Pancreas (tissue), 10 donors: Measurements from ENCODE around the gene MSI2. TPM values are rescaled to one million over a fixed set of nuclear protein-coding genes. Genes with fewer than 3 reads are reported as not detected.

Source experiments
- ATAC-seq, 4 donors: fragments of 200-7000 bp; cut with Tn5 transposase; one replicate each; pipeline versions ENCODE4 v1.8.0 to v1.9.1; 2020; ENCODE audit warnings: mild to moderate bottlenecking in 4 of 4, moderate library complexity in 4 of 4
- DNase-seq, 6 donors: peaks; one replicate each; pipeline ENCODE4 v3.0.0-alpha.2; 2020
- FAIRE-seq: peaks from 2 replicates; lab custom pipeline; 2012; peaks lifted over from hg19 to GRCh38; lab: Jason Lieb, UNC
- H3K27ac ChIP-seq, 4 donors: fragments of 200-600 bp; sonication (generic); 1 replicate in 3 of 4; 2 replicates in 1 of 4; pipeline versions ENCODE4 v1.5.0 to v1.8.0; 2020
- H3K27me3 ChIP-seq, 4 donors: fragments of 200-600 bp; one replicate each; pipeline ENCODE4 v1.8.0; 2021
- H3K36me3 ChIP-seq, 3 donors: fragments of 200-600 bp; sonication (generic) in 1 of 3; one replicate each; pipeline versions ENCODE4 v1.5.0 to v1.8.0; 2020 to 2021
- H3K4me1 ChIP-seq, 3 donors: fragments of 200-600 bp; one replicate each; pipeline ENCODE4 v1.8.0; 2021
- H3K4me3 ChIP-seq, 4 donors: fragments of 200-600 bp; sonication (generic) in 2 of 4; one replicate each; pipeline versions ENCODE4 v1.5.0 to v1.8.0; 2020 to 2021
- H3K9me3 ChIP-seq, 4 donors: fragments of 200-600 bp; one replicate each; pipeline ENCODE4 v1.8.0; 2021
- WGBS, 2 donors: extraction: QIAGEN DNeasy Blood & Tissue Kit; methylation state at CpG; one replicate each; pipeline ENCODE4 v1.1.7; 2013; 5-methylcytosine and 5-hydroxymethylcytosine counted together
- intact Hi-C, 3 donors: fragments of 100-400 bp; cut with DNase I; formaldehyde crosslinking; loops; one replicate each; pipeline versions ENCODE4 v1.11.1 to v1.14.2; 2022
- polyA plus RNA-seq, 2 donors: library from polyadenylated mRNA; stranded (reverse); fragments of 200-250 nt; gene quantifications; one replicate each; pipeline ENCODE4 v1.2.3, GENCODE V29; 2013
- total RNA-seq, 6 donors: library from RNA; stranded (reverse); fragmentation: NEBNext Ultra II Directional in 4 of 6; extraction: Animal tissue kit (Norgen Biotek cat#: 25700) in 4 of 6; gene quantifications; one replicate each; pipeline versions ENCODE4 v1.2.1 to v1.2.4, GENCODE V29; 2021 to 2023
- TF ChIP-seq, protein P1 (sequence below), 4 donors: fragments of 200-600 bp; sonication (generic) in 3 of 4; IDR thresholded peaks; one replicate each; pipeline versions ENCODE4 v1.5.0 to v1.8.0; 2021; ENCODE audit warnings: antibody characterized with exemption in 4 of 4
- donor health status: healthy with polysubstance abuse.
- donor health status: DM: no; HTN: no; CAD: no; lungs with moderate emphysema.
- donor health status: DM: no; HTN: no; CAD: no.
- donor health status: control.
- donor health status: control.
- donor health status: Bipolar disorder and iron deficiency.
- donor health status: DM: yes; HTN: yes; CAD: no.
- donor health status: DM: no; HTN: no; CAD: no.
- donor health status: DM: no; HTN: no; CAD: no.
- donor health status: DM: yes; HTN: yes; CAD: no.

MSI2 gene
- total and polyA plus RNA-seq, 8 donors = 10.4 to 48.9 (median 30.1) TPM

DNA sequence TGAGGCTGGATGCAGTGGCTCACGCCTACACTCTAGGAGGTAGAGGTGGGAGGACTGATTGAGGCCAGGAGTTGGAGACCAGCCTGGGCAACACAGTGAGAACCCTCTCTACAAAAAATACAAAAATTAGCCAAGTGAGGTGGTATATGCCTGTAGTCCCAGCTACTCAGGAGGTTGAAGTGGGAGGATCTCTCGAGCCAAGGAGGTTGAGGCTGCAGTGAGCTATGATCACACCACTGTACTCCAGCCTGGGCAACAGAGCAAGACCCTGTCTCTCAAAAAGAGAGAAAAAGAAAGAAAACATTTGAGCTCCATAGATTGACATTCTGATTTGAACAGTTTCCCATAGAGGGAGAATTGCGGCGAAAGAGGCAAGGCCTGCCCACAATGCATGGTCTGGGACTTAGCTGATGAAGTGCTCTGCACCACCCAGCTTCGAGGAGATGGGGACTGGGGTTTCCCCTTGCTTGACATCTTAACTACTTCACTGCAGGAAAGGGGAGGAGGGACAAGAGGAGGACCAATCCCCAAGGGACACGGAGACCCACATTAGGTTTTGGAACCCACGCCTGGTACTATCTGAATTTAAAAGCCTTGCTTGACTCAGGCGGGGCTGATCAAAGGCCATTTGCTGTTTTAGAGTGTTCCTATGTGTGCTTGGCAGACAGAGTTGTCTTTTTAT, 21.7 kb downstream of the MSI2 start:
- H3K4me3 ChIP-seq = no peak overlapping the region
- no peak overlapping the region for H3K27ac ChIP-seq
- no peaks in the 10 kb centered on the region for H3K4me1 ChIP-seq
- ATAC-seq = no peak
- no peak for DNase-seq
- H3K36me3 ChIP-seq = no peaks in the 10 kb centered on the region
- 89 to 93% methylated on average over 8 of the region's 8 CpGs for WGBS, 2 donors
- TF ChIP-seq, protein P1, sequence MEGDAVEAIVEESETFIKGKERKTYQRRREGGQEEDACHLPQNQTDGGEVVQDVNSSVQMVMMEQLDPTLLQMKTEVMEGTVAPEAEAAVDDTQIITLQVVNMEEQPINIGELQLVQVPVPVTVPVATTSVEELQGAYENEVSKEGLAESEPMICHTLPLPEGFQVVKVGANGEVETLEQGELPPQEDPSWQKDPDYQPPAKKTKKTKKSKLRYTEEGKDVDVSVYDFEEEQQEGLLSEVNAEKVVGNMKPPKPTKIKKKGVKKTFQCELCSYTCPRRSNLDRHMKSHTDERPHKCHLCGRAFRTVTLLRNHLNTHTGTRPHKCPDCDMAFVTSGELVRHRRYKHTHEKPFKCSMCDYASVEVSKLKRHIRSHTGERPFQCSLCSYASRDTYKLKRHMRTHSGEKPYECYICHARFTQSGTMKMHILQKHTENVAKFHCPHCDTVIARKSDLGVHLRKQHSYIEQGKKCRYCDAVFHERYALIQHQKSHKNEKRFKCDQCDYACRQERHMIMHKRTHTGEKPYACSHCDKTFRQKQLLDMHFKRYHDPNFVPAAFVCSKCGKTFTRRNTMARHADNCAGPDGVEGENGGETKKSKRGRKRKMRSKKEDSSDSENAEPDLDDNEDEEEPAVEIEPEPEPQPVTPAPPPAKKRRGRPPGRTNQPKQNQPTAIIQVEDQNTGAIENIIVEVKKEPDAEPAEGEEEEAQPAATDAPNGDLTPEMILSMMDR (IDR thresholded peaks at IDR 0.05) = no peak
- intact Hi-C loops = no loop called here
- no peaks in the 10 kb centered on the region for H3K9me3 ChIP-seq
- H3K27me3 ChIP-seq = no peaks in the 10 kb centered on the region
- FAIRE-seq = no peak

DNA sequence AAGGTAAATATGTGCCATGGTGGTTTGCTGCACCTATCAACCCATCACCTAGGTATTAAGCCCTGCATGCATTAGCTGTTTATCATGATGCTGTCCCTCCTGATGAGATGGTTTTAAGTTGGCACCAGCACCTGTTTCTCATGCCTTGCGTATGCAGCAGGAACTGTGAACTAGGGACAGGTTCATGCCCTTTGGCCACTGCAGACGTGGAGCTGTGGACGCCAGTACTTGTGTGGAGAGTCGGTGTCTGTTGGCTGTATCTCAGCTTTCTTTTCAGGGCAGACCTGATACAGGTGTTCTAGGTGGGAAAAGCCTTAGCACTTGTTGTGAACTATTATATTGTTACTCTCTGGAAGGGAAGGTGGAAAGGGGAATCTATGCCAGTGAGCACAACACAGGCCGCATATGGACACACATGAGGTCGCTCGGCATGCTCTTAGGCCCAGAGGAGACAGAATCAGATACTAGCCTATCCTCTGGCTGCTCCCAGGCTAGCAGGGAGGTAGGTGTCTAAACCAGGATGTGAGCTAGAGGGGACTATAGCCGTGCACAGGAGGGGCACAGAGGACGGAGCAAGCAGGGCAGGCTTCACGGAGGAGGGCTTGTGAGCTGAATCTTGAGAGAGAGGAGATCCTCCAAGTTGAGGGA, 22.5 kb downstream of the MSI2 start:
- ATAC-seq = no peak
- intact Hi-C loops = no loop called here
- 93 to 97% methylated on average over 10 of the region's 10 CpGs for WGBS, 2 donors
- Histone ChIP-seq H3K27ac (no peak overlapping the region), H3K36me3 (no peaks in the 10 kb centered on the region), H3K9me3 (no peaks in the 10 kb centered on the region), H3K27me3 (no peaks in the 10 kb centered on the region), H3K4me3 (no peak overlapping the region), H3K4me1 (no peaks in the 10 kb centered on the region)
- FAIRE-seq = no peak
- TF ChIP-seq, protein P1 (IDR thresholded peaks at IDR 0.05) = no peak
- DNase-seq = no peak

DNA sequence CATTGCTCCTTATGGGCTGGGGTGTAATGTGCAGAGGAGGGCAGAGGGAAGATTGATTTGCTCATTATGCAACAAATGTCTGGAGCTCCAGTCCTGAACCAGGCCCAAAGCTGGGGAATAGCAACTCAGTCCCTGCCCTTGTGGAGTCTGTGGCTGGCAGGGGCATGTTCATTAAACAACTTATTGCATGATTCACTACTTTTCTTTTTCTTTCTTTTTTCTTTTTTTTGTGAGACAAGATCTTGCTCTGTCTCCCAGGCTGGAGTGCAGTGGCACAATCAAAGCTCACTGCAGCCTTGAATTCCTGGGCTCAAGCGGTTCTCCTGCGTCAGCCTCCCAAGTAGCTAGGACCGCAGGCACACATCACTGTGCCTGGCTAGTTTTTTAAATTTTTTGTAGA, 23.1 kb downstream of the MSI2 start:
- 95 to 97% methylated on average over 3 of the region's 3 CpGs for WGBS, 2 donors
- H3K4me1 ChIP-seq = no peaks in the 10 kb centered on the region
- intact Hi-C loops = no loop called here
- H3K4me3 ChIP-seq = no peak overlapping the region
- H3K36me3 ChIP-seq = no peaks in the 10 kb centered on the region
- no peaks in the 10 kb centered on the region for H3K27me3 ChIP-seq
- no peak for DNase-seq
- H3K27ac ChIP-seq = no peak overlapping the region
- FAIRE-seq = no peak
- no peaks in the 10 kb centered on the region for H3K9me3 ChIP-seq
- ATAC-seq = no peak
- TF ChIP-seq, protein P1 (IDR thresholded peaks at IDR 0.05) = no peak

DNA sequence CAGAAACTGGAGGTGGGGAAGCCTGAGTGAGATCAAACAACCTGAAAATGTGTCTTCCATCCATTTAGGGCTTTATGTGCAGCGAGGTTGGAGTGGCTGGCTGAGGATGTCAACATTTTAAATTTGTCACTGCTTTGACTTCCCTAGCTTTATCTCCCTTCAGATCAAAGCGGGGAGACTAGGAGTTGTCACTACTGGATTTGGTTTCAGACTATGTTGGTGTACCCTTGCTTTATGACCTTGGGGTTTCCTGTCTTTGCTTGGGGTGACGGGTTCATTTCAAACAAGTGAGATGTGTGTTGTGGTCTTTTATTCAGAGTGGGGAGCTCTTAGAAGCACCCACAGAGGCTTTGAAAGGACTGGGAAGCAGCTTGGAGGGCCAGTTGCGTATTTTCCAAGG, 25.6 kb downstream of the MSI2 start:
- Histone ChIP-seq H3K4me1 (no peaks in the 10 kb centered on the region), H3K27me3 (no peaks in the 10 kb centered on the region), H3K4me3 (no peak overlapping the region), H3K36me3 (no peaks in the 10 kb centered on the region), H3K27ac (no peak overlapping the region), H3K9me3 (no peaks in the 10 kb centered on the region)
- ATAC-seq (no peak), FAIRE-seq (no peak), DNase-seq (no peak)
- TF ChIP-seq, protein P1 (IDR thresholded peaks at IDR 0.05) = no peak
- 94 to 95% methylated on average over 4 of the region's 4 CpGs for WGBS, 2 donors
- intact Hi-C loops = loop anchor here in 1 of 3 donors (10.0 kb wide), 1 partner anchor 47 kb away; no protein-coding TSS in a partner anchor

DNA sequence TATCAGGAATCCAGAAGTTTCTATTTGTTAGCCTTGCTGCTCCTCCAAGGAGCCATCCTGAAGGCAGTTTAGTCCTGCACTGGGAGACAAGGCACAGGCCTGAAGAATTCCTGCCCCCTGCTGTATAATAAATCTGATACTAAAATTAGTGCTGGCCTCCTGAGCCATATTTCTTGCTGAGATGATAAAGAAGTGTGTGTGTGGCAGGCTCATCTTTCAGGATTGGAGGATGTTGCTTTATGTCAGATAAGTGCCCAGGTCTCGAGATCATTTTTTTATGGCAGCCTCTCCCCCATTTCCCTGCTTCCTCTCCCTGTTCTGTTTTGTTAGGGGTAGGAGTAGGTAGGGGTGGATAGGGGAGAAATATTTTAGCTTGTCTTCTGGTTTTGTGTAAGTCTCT, 26.0 kb downstream of the MSI2 start:
- 90 to 94% methylated on average over 1 of the region's 1 CpG for WGBS, 2 donors
- ATAC-seq = no peak
- intact Hi-C loops = loop anchor here in 1 of 3 donors (10.0 kb wide), 1 partner anchor 47 kb away; no protein-coding TSS in a partner anchor
- no peaks in the 10 kb centered on the region for H3K36me3 ChIP-seq
- DNase-seq = no peak
- TF ChIP-seq, protein P1 (IDR thresholded peaks at IDR 0.05) = no peak
- no peaks in the 10 kb centered on the region for H3K9me3 ChIP-seq
- FAIRE-seq = no peak
- H3K27ac ChIP-seq = no peak overlapping the region
- no peak overlapping the region for H3K4me3 ChIP-seq
- H3K4me1 ChIP-seq = no peaks in the 10 kb centered on the region
- no peaks in the 10 kb centered on the region for H3K27me3 ChIP-seq
